ENCODE measurements around the gene SPATA20.

Gene SPATA20

DNA sequence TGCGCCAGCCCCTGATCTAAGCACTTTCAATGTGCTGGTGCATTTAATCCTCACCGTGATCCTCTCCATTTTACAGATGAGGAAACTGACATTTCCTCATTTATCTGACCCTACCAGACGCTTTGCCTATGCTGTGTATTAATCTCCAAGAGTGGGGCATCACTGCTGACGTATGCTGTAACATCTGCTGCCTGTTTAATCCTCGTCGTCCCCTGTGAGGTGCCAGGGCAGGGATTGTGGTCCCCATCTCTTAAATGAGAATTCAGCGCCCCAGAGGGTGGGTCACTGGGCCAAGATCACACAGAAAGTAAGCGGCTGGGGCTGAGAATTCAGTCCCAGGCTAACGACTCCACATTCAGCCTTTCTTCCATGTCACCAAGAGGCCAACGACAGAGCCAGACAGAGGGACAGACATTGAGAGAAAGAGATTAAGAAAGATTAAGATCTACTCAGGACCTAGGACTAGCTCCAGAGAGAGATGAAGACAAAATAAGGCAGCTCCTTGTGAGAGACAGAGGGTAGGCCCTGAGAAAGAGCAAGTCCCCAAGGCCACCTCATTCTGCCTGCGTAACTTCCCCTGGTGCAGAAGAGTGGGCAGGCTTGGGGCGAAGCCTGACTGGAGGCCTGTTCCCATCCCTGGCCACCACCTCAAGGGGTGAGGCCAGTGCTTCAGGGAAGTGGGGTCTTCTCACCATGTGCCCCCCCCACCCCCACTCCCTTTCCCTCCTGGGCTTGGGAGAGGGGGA lies 27.1 kb downstream of the SPATA20 start:
- H4K20me1 ChIP-seq = no peaks in the 10 kb centered on the region
- H3K36me3 ChIP-seq = no peaks in the 10 kb centered on the region
- no peak overlapping the region for H3K4me2 ChIP-seq
- no peaks in the 10 kb centered on the region for H3K9me3 ChIP-seq
- no peaks in the 10 kb centered on the region for H3K4me1 ChIP-seq
- H3K4me3 ChIP-seq = no peak overlapping the region
- no peak for TF ChIP-seq Cebpa-rat (IDR thresholded peaks at IDR 0.05)
- no peaks in the 10 kb centered on the region for H3K27me3 ChIP-seq
- H3K9ac ChIP-seq = no peak overlapping the region
- H3K27ac ChIP-seq = no peak overlapping the region

GRCh38 chr17:50575581-50576210 lies 28.7 kb downstream of the SPATA20 start:
- no peaks in the 10 kb centered on the region for H3K36me3 ChIP-seq
- no peak overlapping the region for H3K4me2 ChIP-seq
- H3K4me1 ChIP-seq = no peaks in the 10 kb centered on the region
- H3K9ac ChIP-seq = no peak overlapping the region
- no peaks in the 10 kb centered on the region for H4K20me1 ChIP-seq
- H3K27ac ChIP-seq = no peak overlapping the region
- no peak overlapping the region for H3K4me3 ChIP-seq
- H3K27me3 ChIP-seq = no peaks in the 10 kb centered on the region
- no peaks in the 10 kb centered on the region for H3K9me3 ChIP-seq
- no peak for TF ChIP-seq Cebpa-rat (IDR thresholded peaks at IDR 0.05)

DNA sequence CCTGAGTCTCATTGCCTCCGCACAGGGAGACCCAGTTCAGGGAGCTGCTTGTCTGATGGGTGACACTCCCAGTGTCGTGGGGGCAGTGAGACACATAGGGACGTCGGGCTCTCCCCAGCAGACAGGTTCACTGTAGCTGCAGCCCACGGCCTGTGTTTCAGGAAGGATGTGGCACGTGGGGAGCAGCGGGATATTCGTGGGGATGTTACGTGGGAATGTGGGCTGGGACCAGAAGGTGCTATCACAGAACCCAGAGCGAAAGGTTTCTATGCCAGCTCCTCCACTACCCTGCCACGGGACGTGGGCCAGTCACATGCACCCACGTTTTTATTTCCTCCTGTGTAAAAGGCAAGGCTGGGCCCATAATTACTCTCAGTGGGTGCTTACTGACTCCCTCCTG lies 29.9 kb downstream of the SPATA20 start:
- Histone ChIP-seq H4K20me1 (no peaks in the 10 kb centered on the region), H3K27me3 (no peaks in the 10 kb centered on the region), H3K9ac (no peak overlapping the region), H3K36me3 (no peaks in the 10 kb centered on the region), H3K27ac (no peak overlapping the region), H3K4me2 (no peak overlapping the region), H3K4me1 (no peaks in the 10 kb centered on the region), H3K9me3 (no peaks in the 10 kb centered on the region), H3K4me3 (no peak overlapping the region)
- TF ChIP-seq Cebpa-rat (IDR thresholded peaks at IDR 0.05) = no peak

DNA sequence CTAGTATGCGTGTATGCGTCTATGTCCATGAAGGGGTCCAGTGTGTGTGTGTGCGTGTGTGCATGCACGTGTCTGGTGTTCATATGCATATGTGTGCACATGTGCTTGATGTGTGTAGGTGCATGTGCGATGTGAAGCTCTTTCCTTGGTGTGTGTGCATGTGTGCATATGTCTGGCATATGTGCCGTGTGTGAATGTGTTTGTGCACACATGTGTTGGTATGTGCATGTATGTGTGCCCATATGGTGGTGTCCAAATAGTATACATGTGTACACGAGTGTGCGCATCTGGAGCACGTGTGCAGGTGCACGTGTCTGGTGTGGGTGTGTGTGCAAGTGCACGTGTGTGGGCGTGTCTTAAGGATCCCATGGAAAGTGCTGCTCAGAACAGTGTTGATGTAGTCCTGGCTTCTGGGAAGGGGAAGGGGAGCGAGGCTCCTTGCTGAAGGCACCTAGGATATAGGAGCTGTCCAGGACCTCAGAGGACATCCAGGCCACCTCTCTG lies 30.5 kb downstream of the SPATA20 start:
- H3K27me3 ChIP-seq = no peaks in the 10 kb centered on the region
- H3K4me1 ChIP-seq = no peaks in the 10 kb centered on the region
- no peak overlapping the region for H3K4me3 ChIP-seq
- no peaks in the 10 kb centered on the region for H4K20me1 ChIP-seq
- H3K4me2 ChIP-seq = no peak overlapping the region
- no peak overlapping the region for H3K9ac ChIP-seq
- H3K36me3 ChIP-seq = no peaks in the 10 kb centered on the region
- no peak for TF ChIP-seq Cebpa-rat (IDR thresholded peaks at IDR 0.05)
- no peak overlapping the region for H3K27ac ChIP-seq
- no peaks in the 10 kb centered on the region for H3K9me3 ChIP-seq

GRCh38 chr17:50578173-50578572 lies 31.2 kb downstream of the SPATA20 start:
- H3K9ac ChIP-seq = no peak overlapping the region
- H4K20me1 ChIP-seq = no peaks in the 10 kb centered on the region
- no peaks in the 10 kb centered on the region for H3K36me3 ChIP-seq
- H3K4me1 ChIP-seq = no peaks in the 10 kb centered on the region
- no peak overlapping the region for H3K4me3 ChIP-seq
- H3K27ac ChIP-seq = no peak overlapping the region
- no peaks in the 10 kb centered on the region for H3K9me3 ChIP-seq
- no peak for TF ChIP-seq Cebpa-rat (IDR thresholded peaks at IDR 0.05)
- H3K27me3 ChIP-seq = no peaks in the 10 kb centered on the region
- H3K4me2 ChIP-seq = no peak overlapping the region

DNA sequence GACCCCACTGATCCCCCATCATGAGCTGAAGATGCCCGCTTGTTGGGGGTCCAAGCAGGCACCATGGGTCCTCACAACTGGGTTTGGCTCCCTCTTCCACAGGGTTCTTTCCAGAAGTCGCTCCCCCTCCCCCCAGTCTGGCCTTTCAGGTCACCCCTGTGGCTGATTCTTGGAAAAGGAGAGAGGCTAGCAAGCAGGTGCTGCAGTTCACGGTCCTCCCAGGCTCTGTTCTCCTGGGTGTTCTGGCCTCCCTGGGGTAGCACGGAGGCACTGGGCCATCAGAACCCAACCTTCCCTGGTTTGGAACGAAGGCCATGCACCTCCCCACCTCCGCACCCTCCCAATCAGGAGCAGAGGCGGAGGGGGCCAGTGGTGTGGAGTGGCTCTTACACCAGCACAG lies 32.4 kb downstream of the SPATA20 start:
- no peaks in the 10 kb centered on the region for H4K20me1 ChIP-seq
- no peak overlapping the region for H3K9ac ChIP-seq
- H3K4me2 ChIP-seq = no peak overlapping the region
- H3K27me3 ChIP-seq = no peaks in the 10 kb centered on the region
- no peak for TF ChIP-seq Cebpa-rat (IDR thresholded peaks at IDR 0.05)
- H3K36me3 ChIP-seq = no peaks in the 10 kb centered on the region
- H3K4me3 ChIP-seq = no peak overlapping the region
- H3K9me3 ChIP-seq = no peaks in the 10 kb centered on the region
- H3K27ac ChIP-seq = no peak overlapping the region
- no peaks in the 10 kb centered on the region for H3K4me1 ChIP-seq

DNA sequence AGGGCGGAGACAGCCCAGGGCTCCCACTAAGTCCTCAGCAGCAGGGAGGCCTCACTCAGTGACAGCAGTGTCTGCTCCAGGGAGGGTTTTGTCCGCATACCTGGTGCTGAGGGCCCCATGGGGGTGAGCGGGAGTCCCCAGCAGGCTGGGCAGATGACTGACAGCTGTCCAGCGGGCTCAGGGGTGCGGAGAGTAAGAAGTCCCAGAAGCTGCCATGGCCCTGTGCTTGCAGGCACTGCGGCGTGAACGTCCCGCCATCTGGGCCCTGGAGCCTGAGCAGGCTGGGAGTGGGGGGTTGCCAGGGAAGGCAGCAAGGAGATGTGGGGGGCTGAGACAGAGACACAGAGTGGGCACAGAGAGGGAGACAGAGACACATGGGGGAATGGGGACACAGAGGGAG lies 33.7 kb downstream of the SPATA20 start:
- Histone ChIP-seq H3K4me3 (no peak overlapping the region), H3K27ac (no peak overlapping the region), H3K4me1 (no peaks in the 10 kb centered on the region), H3K9ac (no peak overlapping the region), H3K27me3 (no peaks in the 10 kb centered on the region), H3K36me3 (no peaks in the 10 kb centered on the region), H3K9me3 (no peaks in the 10 kb centered on the region), H3K4me2 (no peak overlapping the region), H4K20me1 (no peaks in the 10 kb centered on the region)
- TF ChIP-seq Cebpa-rat (IDR thresholded peaks at IDR 0.05) = no peak

GRCh38 chr17:50581316-50581715 lies 34.3 kb downstream of the SPATA20 start:
- Histone ChIP-seq H3K27me3 (no peaks in the 10 kb centered on the region), H3K4me3 (no peak overlapping the region), H3K27ac (no peak overlapping the region), H3K4me1 (peaks cover 2% of the 10 kb centered on the region), H3K9me3 (no peaks in the 10 kb centered on the region), H4K20me1 (no peaks in the 10 kb centered on the region), H3K36me3 (no peaks in the 10 kb centered on the region), H3K9ac (no peak overlapping the region), H3K4me2 (no peak overlapping the region)
- TF ChIP-seq Cebpa-rat (IDR thresholded peaks at IDR 0.05) = no peak

DNA sequence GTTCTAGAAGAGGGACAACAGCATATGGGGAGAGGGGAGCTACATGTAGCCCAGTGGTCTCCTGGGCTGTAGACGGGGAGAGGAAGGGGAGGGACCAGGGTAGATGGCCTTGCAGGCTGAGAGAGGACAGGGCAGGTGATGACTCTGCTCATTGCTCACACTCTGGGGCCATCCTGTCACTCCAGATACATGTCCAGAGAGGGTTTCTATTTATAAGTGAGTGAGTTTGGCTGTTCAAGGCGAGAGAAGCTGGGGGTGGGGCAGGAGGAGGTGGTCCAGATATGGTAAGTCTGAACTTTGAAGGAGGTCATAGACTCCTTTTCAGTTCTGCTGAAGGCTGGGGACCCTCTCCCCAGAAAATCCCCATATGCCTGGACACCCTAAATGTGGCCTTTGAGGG lies 35.8 kb downstream of the SPATA20 start:
- no peaks in the 10 kb centered on the region for H3K36me3 ChIP-seq
- no peak overlapping the region for H3K4me3 ChIP-seq
- no peaks in the 10 kb centered on the region for H4K20me1 ChIP-seq
- no peak overlapping the region for H3K9ac ChIP-seq
- H3K9me3 ChIP-seq = no peaks in the 10 kb centered on the region
- no peak for TF ChIP-seq Cebpa-rat (IDR thresholded peaks at IDR 0.05)
- peaks cover 16% of the 10 kb centered on the region for H3K4me1 ChIP-seq
- no peak overlapping the region for H3K4me2 ChIP-seq
- H3K27me3 ChIP-seq = no peaks in the 10 kb centered on the region
- no peak overlapping the region for H3K27ac ChIP-seq

- H3K36me3 ChIP-seq = no peaks in the 10 kb centered on the region
- H3K4me1 ChIP-seq = peaks cover 17% of the 10 kb centered on the region
- H3K9me3 ChIP-seq = no peaks in the 10 kb centered on the region
- no peak for TF ChIP-seq Cebpa-rat (IDR thresholded peaks at IDR 0.05)
- H4K20me1 ChIP-seq = no peaks in the 10 kb centered on the region
- no peak overlapping the region for H3K4me3 ChIP-seq
- no peak overlapping the region for H3K4me2 ChIP-seq
- no peaks in the 10 kb centered on the region for H3K27me3 ChIP-seq
- H3K9ac ChIP-seq = no peak overlapping the region
- H3K27ac ChIP-seq = no peak overlapping the region
Measured at GRCh38 chr17:50583641-50584040, 36.7 kb downstream of the SPATA20 start.

Data from BLaER1 (cell line).